Bronchial epithelial cell (primary cell): Measurements from ENCODE around the gene ANP32B. TPM values are rescaled to one million over a fixed set of nuclear protein-coding genes. Genes with fewer than 3 reads are reported as not detected.

Source experiments
- DNase-seq: peaks from one replicate; pipeline ENCODE4 v3.0.0-alpha.2; 2010; ENCODE audit warnings: low read depth
- FAIRE-seq: peaks from 2 replicates; lab custom pipeline; 2011; peaks lifted over from hg19 to GRCh38; lab: Jason Lieb, UNC
- H3K27me3 ChIP-seq: 2 replicates; pipeline ENCODE4 v1.5.1; 2011; ENCODE audit warnings: low read length; ENCODE audit not compliant: control insufficient read depth, insufficient read depth
- H3K36me3 ChIP-seq: 2 replicates; pipeline ENCODE4 v1.5.1; 2011; ENCODE audit warnings: low read length; ENCODE audit not compliant: control insufficient read depth, insufficient read depth
- H3K4me3 ChIP-seq: 2 replicates; pipeline ENCODE4 v1.5.1; 2011; ENCODE audit warnings: mild to moderate bottlenecking, low read depth, low read length, control low read depth
- CTCF ChIP-seq: IDR thresholded peaks from 2 replicates; pipeline ENCODE4 v1.5.1; 2011; ENCODE audit warnings: mild to moderate bottlenecking, moderate library complexity, low read length, control low read depth, inconsistent platforms; ENCODE audit not compliant: insufficient read depth, severe bottlenecking
- total RNA-seq: library from RNA; depleted of rRNA; stranded (reverse); fragments of >200 nt; gene quantifications from 2 replicates; pipeline ENCODE4 v1.2.1, GENCODE V29; 2014

ANP32B gene
- total RNA-seq, 1 donor from 2014 or later = 7.1 TPM

DNA sequence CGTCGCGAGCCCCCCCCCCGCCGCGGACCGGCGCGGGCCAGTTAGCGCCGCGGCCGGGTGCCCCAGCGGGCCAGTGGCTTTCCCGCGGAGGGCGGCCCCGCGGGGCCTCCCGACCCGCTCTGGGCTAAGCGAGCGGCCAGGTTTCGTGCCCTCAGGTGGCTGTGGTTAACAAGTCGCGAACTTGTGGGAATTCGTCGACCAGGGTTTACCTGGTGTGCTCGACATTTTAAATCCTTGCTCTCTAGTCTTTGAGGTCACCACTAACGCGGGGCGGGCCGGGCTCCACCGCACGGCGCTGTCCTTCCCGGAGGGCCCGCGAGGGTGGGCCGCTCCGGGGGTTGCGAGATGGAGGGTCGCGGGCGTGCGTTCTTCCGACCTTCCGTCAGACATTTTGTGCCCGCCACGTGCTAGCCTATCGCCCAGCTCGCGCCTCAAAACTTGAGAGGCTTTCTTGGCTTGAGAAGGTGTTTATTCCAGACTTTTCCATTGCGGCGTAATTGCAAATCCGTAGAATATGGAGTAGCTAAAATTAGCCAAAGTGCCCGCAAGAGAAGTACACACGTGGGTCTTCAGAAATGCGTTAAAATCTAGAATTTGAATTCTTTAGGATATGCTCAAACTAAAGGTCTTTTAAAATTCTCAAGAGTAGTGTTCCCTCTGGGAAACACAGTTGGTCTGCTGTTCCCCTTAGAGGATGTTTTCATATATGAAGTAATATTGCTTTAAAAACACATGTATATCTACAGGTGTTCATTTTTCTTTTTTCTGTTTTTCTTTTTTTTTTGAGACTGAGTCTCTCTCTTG is 2.1 kb downstream of the ANP32B start:
- peak overlapping the region; percentile 92 for H3K4me3 ChIP-seq
- peak; percentile 18 for DNase-seq
- H3K36me3 ChIP-seq = no peaks in the 10 kb centered on the region
- no peak for TF ChIP-seq CTCF
- no peaks in the 10 kb centered on the region for H3K27me3 ChIP-seq
- FAIRE-seq = no peak

DNA sequence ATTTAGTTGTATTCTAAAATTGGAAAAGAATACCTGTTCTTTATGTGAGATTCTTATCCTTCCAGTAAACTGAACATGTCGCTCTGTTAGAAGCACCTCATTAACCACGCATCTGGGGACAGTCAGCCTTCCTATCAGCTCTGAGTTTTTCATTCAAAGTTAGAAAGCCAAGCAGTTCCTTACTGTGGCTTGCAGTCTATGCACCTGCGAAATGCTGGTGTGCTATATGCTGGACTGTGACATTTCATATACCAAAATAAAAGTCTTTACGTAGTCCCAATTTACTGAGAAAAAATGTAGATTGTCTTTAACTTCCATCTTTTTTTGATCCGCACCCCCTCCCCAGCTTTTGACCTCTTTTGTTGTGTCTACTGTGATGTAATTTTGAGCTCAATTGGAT is 4.3 kb downstream of the ANP32B start:
- H3K27me3 ChIP-seq = no peaks in the 10 kb centered on the region
- no peak overlapping the region for H3K4me3 ChIP-seq
- no peak for TF ChIP-seq CTCF
- FAIRE-seq = no peak
- H3K36me3 ChIP-seq = no peaks in the 10 kb centered on the region
- no peak for DNase-seq

DNA sequence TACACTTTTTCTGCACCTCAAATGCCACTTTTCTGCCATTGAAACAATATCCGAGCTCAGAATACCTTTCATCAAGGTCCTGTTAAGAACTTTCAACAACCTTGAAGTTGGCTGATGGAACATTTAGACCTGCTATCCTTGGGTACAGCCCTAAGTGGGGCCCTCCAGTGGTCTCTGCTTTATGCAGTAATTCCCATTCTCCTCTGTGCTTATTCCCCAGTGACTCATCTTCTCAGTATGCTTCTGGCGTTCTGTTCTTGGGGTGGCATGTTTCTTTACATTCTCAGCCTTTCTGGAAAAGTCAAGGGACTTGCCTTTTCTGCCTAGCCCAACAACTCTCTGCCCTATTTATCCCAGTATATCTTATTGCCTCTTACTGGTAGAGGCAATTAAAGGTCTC is 7.1 kb downstream of the ANP32B start:
- Histone ChIP-seq H3K27me3 (no peaks in the 10 kb centered on the region), H3K36me3 (peaks cover 2% of the 10 kb centered on the region), H3K4me3 (no peak overlapping the region)
- peak; percentile 62 for DNase-seq
- no peak for FAIRE-seq
- no peak for TF ChIP-seq CTCF

DNA sequence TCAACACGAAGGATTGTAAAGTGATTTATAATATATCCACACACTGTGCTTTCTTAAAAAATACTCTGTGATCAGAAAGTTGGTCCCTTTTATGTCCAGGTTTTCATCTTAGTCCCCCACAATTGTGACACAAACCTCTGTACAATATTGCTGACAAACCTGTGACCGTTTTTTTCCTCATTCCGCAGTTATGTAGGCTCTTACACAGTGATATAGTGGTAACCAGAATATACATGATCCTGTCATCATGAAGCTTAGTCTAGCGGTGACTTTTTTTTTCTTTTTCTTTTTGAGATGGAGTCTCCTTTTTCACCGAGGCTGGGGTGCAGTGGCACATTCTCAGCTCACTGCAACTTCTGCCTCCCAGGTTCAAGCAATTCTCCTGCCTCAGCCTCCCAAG is 8.7 kb downstream of the ANP32B start:
- H3K27me3 ChIP-seq = no peaks in the 10 kb centered on the region
- no peak for DNase-seq
- H3K4me3 ChIP-seq = no peak overlapping the region
- peaks cover 6% of the 10 kb centered on the region for H3K36me3 ChIP-seq
- FAIRE-seq = no peak
- no peak for TF ChIP-seq CTCF

DNA sequence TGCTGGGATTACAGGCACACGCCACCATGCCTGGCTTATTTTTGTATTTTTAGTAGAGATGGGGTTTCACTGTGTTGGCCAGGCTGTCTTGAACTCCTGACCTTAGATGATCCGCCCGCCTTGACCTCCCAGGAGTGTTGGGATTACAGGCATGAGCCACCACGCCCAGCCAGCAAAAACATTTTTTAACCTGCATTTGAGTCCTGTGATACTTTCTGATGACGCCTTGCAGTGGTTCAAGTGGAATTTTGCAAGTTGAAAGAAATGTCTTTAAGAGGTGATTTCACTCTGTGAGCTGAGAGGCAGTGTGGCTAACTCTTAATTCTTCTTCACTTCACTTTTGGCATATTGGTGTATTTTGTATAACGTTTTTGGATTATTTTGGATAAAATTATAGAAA is 9.1 kb downstream of the ANP32B start:
- TF ChIP-seq CTCF = no peak
- no peak for DNase-seq
- no peaks in the 10 kb centered on the region for H3K27me3 ChIP-seq
- FAIRE-seq = no peak
- peaks cover 6% of the 10 kb centered on the region for H3K36me3 ChIP-seq
- no peak overlapping the region for H3K4me3 ChIP-seq

GRCh38 chr9:97993000-97993399 is 9.9 kb downstream of the ANP32B start:
- TF ChIP-seq CTCF = no peak
- Histone ChIP-seq H3K4me3 (no peak overlapping the region), H3K36me3 (peaks cover 9% of the 10 kb centered on the region), H3K27me3 (no peaks in the 10 kb centered on the region)
- FAIRE-seq = no peak
- DNase-seq = no peak
